Liver (tissue), 3 donors: ENCODE data around the gene PIAS4.

ENCODE experiments used
- RAD21 ChIP-seq, 2 donors: IDR thresholded peaks; 2 replicates each; pipeline ENCODE4 v1.6.1; 2016; ENCODE audit warnings: antibody characterized with exemption in 2 of 2, mild to moderate bottlenecking in 2 of 2
- TAF1 ChIP-seq: conservative IDR thresholded peaks from 2 replicates; pipeline ENCODE4 v1.6.1; 2016; ENCODE audit warnings: antibody characterized with exemption, mild to moderate bottlenecking
- TF ChIP-seq, protein P1 (sequence below): fragments of 150-350 bp; IDR thresholded peaks from 2 replicates; pipeline ENCODE4 v1.5.1; 2017; ENCODE audit warnings: improper control_type of control experiment, low read depth, low read length; ENCODE audit not compliant: missing input control
- donor health status: healthy.
- donor health status: healthy.

DNA sequence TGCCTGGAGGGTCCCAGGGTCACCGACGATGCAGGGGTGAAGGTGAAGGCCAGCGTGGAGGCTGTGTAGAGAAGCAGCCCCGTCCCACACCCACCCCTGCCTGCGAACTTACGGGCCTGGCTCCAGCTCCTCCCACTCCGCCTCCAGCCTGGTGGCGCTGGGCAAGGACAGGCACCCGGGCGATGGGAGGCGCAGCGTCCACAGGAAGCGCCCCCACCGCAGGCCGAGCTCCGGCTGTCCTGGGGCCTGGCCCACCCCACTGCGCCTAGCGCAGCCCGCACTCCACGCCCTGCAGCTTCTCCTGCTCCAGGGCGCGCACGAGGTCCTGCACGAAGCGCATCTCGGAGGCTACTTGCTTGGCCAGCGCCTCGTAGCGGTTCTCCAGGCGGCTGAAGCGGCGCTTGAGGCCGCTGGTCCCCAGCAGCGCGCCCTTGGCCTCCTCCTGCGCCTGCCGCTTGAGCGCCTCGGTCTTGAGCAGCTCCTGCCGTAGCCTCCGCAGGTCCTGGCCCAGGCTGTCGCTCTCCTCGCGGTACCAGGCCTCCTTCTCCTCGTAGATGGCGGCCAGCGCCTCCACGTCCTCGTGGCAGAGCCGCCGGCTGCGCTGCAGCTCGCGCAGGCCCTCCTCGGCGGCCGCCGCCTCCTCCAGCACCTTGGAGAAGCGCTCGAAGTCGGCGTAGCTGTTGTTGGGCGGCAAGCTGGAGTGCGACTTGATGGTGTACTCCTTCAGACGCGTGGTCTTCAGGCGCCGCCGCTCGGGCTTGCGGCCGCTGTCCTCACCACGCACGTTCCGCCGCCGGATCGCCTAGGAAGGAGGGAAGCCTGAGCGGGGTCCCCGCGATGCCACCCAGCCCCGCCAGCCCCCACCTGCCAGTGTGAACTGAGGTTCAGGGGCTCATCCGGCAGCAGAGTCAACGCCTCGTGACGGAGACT is 48.4 kb upstream of the PIAS4 start:
- TF ChIP-seq TAF1 = no peak
- TF ChIP-seq, protein P1, sequence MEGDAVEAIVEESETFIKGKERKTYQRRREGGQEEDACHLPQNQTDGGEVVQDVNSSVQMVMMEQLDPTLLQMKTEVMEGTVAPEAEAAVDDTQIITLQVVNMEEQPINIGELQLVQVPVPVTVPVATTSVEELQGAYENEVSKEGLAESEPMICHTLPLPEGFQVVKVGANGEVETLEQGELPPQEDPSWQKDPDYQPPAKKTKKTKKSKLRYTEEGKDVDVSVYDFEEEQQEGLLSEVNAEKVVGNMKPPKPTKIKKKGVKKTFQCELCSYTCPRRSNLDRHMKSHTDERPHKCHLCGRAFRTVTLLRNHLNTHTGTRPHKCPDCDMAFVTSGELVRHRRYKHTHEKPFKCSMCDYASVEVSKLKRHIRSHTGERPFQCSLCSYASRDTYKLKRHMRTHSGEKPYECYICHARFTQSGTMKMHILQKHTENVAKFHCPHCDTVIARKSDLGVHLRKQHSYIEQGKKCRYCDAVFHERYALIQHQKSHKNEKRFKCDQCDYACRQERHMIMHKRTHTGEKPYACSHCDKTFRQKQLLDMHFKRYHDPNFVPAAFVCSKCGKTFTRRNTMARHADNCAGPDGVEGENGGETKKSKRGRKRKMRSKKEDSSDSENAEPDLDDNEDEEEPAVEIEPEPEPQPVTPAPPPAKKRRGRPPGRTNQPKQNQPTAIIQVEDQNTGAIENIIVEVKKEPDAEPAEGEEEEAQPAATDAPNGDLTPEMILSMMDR = no peak
- TF ChIP-seq RAD21 (IDR thresholded peaks at IDR 0.05) = no peak
